IPS DF 6.9 (cell line): ENCODE data around the gene MCCC1.

Source experiments
- DNase-seq: peaks from one replicate; pipeline ENCODE4 v3.0.0-alpha.2; 2013; ENCODE audit warnings: low read depth, low spot score
- H3K27ac ChIP-seq: one replicate; pipeline ENCODE4 v1.5.1; 2013; ENCODE audit warnings: low read length, control low read depth
- H3K27me3 ChIP-seq: 2 replicates; pipeline ENCODE4 v1.6.1; 2013; ENCODE audit warnings: mild to moderate bottlenecking, low read length; ENCODE audit not compliant: control insufficient read depth, insufficient read depth
- H3K36me3 ChIP-seq: 2 replicates; pipeline ENCODE4 v1.6.1; 2013; ENCODE audit warnings: low read length; ENCODE audit not compliant: control insufficient read depth, insufficient read depth
- H3K4me1 ChIP-seq: 2 replicates; pipeline ENCODE4 v1.6.1; 2013; ENCODE audit warnings: low read length; ENCODE audit not compliant: control insufficient read depth, insufficient read depth
- H3K4me3 ChIP-seq: 2 replicates; pipeline ENCODE4 v1.5.1; 2013; ENCODE audit warnings: mild to moderate bottlenecking, low read length
- H3K9me3 ChIP-seq: 2 replicates; pipeline ENCODE4 v1.6.1; 2013; ENCODE audit warnings: low read length, inconsistent platforms; ENCODE audit not compliant: control insufficient read depth, insufficient read depth
- WGBS: extraction: QIAGEN DNeasy Blood & Tissue Kit; methylation state at CpG from one replicate; pipeline ENCODE4 v1.1.7; 2013; ENCODE audit warnings: mixed read lengths, missing lambda C conversion rate; ENCODE audit not compliant: insufficient read length, insufficient coverage; 5-methylcytosine and 5-hydroxymethylcytosine counted together

The MCCC1 gene

DNA sequence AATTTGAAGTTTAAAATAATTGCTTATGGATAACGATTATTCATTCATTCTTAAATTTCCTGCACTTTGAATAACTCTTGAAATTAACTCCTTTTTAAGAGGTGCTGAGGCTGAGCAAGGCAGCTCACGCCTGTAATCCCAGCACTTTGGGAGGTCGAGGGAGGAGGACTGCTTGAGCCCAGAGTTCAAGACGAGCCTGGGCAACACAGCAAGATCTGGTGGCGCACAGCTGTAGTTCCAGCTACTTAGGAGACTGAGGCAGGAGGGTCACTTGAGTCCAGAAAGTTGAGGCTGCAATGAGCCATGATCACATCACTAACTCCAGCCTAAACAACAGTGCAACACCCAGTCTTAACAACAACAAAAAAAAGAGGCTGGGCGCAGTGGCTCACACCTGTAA lies 126.9 kb downstream of the MCCC1 start:
- Histone ChIP-seq H3K36me3 (no peaks in the 10 kb centered on the region), H3K27me3 (no peaks in the 10 kb centered on the region), H3K4me1 (no peaks in the 10 kb centered on the region), H3K4me3 (no peak overlapping the region), H3K27ac (no peak overlapping the region), H3K9me3 (no peaks in the 10 kb centered on the region)
- DNase-seq, result no peak
- no CpG with 5 or more reads among the region's 6 CpGs for WGBS

GRCh38 chr3:182971637-182972036 lies 127.7 kb downstream of the MCCC1 start:
- no CpG with 5 or more reads among the region's 2 CpGs for WGBS
- no peak for DNase-seq
- Histone ChIP-seq H3K27me3 (no peaks in the 10 kb centered on the region), H3K4me1 (no peaks in the 10 kb centered on the region), H3K36me3 (no peaks in the 10 kb centered on the region), H3K9me3 (no peaks in the 10 kb centered on the region), H3K4me3 (no peak overlapping the region), H3K27ac (no peak overlapping the region)

DNA sequence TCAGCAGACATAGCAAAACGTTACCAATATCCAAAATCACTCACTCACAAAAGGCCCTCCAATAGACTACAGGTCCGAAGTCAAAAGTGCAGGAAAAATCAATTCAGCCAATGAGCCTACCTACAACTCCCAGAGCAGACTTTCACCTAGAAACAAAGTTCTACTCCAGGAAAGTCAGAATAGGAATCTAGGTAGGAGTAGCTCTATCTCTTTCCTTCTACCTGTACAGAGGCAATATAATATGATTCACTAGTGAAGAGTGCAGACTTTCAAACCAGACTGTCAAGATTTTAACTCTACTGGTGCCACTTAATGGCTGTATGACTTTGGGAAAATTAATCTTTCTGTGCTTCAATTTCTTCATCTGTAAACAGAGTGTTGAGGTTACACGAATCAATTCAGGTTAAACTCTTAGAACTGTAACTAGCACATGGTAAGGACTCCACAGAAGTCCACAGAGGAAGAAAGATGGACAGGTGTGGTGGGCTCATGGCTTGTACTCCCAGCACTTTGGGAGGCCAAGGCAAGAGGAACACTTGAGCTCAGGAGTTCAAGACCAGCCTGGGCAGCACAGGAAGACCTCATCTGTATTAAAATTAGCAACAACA lies 128.4 kb downstream of the MCCC1 start:
- no peaks in the 10 kb centered on the region for H3K36me3 ChIP-seq
- no peak overlapping the region for H3K27ac ChIP-seq
- no peaks in the 10 kb centered on the region for H3K4me1 ChIP-seq
- no peak overlapping the region for H3K4me3 ChIP-seq
- no peak for DNase-seq
- WGBS, result no CpG with 5 or more reads among the region's 3 CpGs
- H3K27me3 ChIP-seq, result no peaks in the 10 kb centered on the region
- H3K9me3 ChIP-seq, result no peaks in the 10 kb centered on the region

GRCh38 chr3:182969853-182970252 lies 129.4 kb downstream of the MCCC1 start:
- no peak overlapping the region for H3K27ac ChIP-seq
- H3K4me1 ChIP-seq, result no peaks in the 10 kb centered on the region
- H3K36me3 ChIP-seq, result no peaks in the 10 kb centered on the region
- H3K27me3 ChIP-seq, result no peaks in the 10 kb centered on the region
- WGBS, result no CpG with 5 or more reads among the region's 7 CpGs
- no peaks in the 10 kb centered on the region for H3K9me3 ChIP-seq
- H3K4me3 ChIP-seq, result no peak overlapping the region
- no peak for DNase-seq

- Histone ChIP-seq H3K4me3 (no peak overlapping the region), H3K27ac (no peak overlapping the region), H3K36me3 (no peaks in the 10 kb centered on the region), H3K4me1 (no peaks in the 10 kb centered on the region), H3K27me3 (no peaks in the 10 kb centered on the region), H3K9me3 (no peaks in the 10 kb centered on the region)
- no peak for DNase-seq
These were observed 130.0 kb downstream of the MCCC1 start for GRCh38 chr3:182969277-182969676.

DNA sequence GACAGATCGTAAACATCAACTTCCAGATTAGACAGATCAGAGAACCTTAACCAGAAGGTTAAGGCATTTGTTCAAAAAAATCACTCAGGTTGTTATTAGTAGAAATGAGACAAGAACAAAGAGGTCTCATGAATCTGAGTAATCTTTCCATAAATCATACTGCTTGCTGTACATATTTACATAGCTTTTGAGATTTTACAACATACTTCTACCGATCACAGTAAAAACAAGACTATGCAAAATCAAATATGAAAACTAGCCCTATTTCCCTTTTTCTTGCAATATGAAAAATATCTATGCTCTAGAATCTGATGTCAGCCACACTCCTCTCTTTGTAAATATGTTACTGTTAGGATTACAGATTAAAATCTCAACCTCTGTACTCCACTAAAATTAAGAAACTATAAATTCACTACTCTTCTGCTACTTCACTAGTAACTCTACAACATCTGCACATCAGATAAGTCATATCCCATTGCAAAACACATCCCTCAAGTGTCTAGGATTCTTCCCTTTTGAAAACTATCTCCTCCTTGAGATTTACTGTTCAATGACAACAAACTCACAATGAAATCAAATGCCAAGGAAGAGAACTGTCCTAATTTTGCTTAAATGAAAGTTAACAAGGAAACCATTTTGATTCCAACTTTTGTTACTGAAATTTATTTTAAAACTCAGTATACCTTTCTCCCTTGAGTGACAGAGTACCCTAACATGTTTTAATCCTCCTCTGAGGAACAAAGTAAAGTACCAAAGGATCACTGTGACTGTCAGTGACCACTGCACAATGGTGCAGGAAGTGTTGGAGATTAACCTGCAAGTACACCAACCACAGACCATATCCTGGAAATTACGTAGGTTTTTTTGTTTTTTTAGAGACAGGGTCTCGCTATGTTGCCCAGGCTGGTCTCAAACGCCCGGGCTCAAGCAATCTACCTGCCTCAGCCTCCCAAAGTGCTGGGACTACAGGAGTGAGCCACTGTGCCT lies 131.8 kb downstream of the MCCC1 start:
- 100% methylated on average over 1 of the region's 6 CpGs for WGBS
- no peaks in the 10 kb centered on the region for H3K4me1 ChIP-seq
- H3K4me3 ChIP-seq, result no peak overlapping the region

DNA sequence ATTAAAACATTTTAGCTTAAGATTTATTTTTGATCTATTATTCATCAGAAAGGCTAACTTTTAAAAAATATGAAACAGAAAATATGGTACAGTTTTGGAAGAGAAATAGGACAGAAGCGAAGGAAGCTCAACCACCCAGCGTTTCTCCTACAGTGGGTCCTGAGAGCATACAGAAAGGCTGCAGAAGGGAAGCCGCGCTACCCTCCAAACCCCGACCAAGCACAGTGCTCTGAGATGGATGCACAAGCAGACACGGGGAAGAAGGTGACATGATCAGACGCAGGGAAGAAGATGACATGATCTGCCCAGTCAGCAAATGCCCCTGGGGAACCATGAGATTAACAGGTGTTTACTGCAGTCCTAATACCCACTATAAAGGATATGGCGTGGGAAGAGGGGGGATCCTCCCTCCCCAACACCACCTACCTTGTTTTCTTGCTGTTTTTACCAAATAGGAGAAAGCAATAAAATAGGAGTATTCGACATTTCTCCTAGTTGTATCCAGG lies 133.4 kb downstream of the MCCC1 start:
- no peaks in the 10 kb centered on the region for H3K4me1 ChIP-seq
- no CpG with 5 or more reads among the region's 9 CpGs for WGBS
- H3K4me3 ChIP-seq, result no peak overlapping the region
- DNase-seq, result no peak
- H3K9me3 ChIP-seq, result no peaks in the 10 kb centered on the region
- H3K27ac ChIP-seq, result no peak overlapping the region
- H3K27me3 ChIP-seq, result no peaks in the 10 kb centered on the region
- peaks cover 3% of the 10 kb centered on the region; the same call in 1 of the 2 replicates for H3K36me3 ChIP-seq

More for the DNA sequence above, 131.8 kb downstream of the MCCC1 start:
- Histone ChIP-seq H3K27ac (no peak overlapping the region), H3K27me3 (no peaks in the 10 kb centered on the region), H3K9me3 (no peaks in the 10 kb centered on the region), H3K36me3 (no peaks in the 10 kb centered on the region)
- no peak for DNase-seq
